ENCODE data around the gene EIF4G3.

Gene EIF4G3

DNA sequence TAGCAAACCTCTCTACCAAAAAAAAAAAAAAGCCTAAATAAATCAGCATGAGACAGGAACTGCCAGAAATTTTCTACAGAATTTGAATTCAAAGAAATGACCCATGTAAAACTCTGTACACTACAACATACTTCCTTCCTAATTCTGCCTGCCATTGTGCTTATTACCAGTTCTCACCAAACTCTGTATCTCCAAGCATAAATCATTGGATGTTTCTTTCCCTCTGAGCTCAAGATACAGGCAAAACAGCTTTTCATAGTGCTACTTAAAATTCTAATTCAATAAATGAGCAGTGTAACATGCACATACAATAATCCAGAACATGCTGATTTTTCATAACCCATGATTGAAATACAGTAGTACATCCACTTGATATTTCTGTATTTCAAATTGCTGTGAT, 87.0 kb downstream of the EIF4G3 start:
- Histone ChIP-seq H3K4me1 (ENCODE audit: insufficient read depth, low read length) (no peaks in the 10 kb centered on the region), H3K9me3 (ENCODE audit: low read length) (no peaks in the 10 kb centered on the region), H3K36me3 (ENCODE audit: insufficient read depth, low read length) (peaks cover 12% of the 10 kb centered on the region), H3K4me3 (ENCODE audit: low read length) (no peak overlapping the region), H2AFZ (ENCODE audit: low read depth, low read length) (no peak overlapping the region), H3K27me3 (ENCODE audit: insufficient read depth, low read length) (no peaks in the 10 kb centered on the region)

DNA sequence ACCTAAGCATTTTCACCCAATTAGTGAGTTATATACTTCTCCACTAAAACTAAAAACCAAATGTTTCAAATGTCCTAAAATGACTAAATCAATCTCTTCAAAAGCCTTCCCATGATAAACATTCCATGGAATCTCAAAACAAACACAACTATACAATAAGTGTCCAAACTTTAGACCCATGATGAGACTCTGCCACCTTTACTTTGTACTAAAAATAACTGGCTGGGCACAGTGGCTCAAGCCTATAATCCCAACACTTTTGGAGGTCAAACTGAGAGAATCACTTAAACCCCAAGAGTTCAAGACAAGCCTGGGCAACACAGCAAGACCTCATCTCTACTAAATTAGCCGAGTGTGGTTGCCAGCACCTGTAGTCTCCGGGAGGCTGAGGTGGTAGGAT, 87.4 kb downstream of the EIF4G3 start:
- peaks cover 12% of the 10 kb centered on the region for H3K36me3 ChIP-seq (ENCODE audit: insufficient read depth, low read length)
- H3K27me3 ChIP-seq (ENCODE audit: insufficient read depth, low read length): no peaks in the 10 kb centered on the region
- no peak overlapping the region for H2AFZ ChIP-seq (ENCODE audit: low read depth, low read length)
- H3K4me1 ChIP-seq (ENCODE audit: insufficient read depth, low read length): no peaks in the 10 kb centered on the region
- no peaks in the 10 kb centered on the region for H3K9me3 ChIP-seq (ENCODE audit: low read length)
- H3K4me3 ChIP-seq (ENCODE audit: low read length): no peak overlapping the region

GRCh38 chr1:21084111-21084810, 92.4 kb downstream of the EIF4G3 start:
- Histone ChIP-seq H3K9me3 (ENCODE audit: low read length) (peaks cover 3% of the 10 kb centered on the region), H3K4me3 (ENCODE audit: low read length) (no peak overlapping the region), H3K4me1 (ENCODE audit: insufficient read depth, low read length) (no peaks in the 10 kb centered on the region), H3K27me3 (ENCODE audit: insufficient read depth, low read length) (no peaks in the 10 kb centered on the region), H2AFZ (ENCODE audit: low read depth, low read length) (no peak overlapping the region), H3K36me3 (ENCODE audit: insufficient read depth, low read length) (peaks cover 19% of the 10 kb centered on the region)

GRCh38 chr1:21082073-21082472, 94.6 kb downstream of the EIF4G3 start:
- Histone ChIP-seq H3K36me3 (ENCODE audit: insufficient read depth, low read length) (peaks cover 12% of the 10 kb centered on the region), H3K27me3 (ENCODE audit: insufficient read depth, low read length) (no peaks in the 10 kb centered on the region), H3K4me1 (ENCODE audit: insufficient read depth, low read length) (no peaks in the 10 kb centered on the region), H2AFZ (ENCODE audit: low read depth, low read length) (no peak overlapping the region), H3K9me3 (ENCODE audit: low read length) (peaks cover 3% of the 10 kb centered on the region), H3K4me3 (ENCODE audit: low read length) (no peak overlapping the region)

DNA sequence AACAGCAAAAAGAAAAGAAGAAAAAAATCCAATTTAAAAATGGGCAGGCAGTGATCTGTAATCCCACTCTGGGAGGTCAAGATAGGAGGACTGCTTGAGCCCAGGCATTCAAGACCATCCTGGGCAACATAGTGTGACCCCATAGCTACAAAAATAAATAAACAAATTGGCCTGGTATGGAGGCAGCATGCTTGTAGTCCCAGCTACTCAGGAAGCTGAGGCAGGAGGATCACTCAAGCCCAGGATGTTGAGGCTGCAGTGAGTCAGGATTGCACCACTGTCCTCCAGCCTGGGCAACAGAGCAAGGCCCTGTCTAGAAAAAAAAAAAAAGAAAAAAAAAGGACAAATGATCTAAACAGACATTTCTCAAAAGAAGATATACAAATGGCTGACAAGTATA, 99.6 kb downstream of the EIF4G3 start:
- no peak overlapping the region for H3K4me3 ChIP-seq (ENCODE audit: low read length)
- H3K36me3 ChIP-seq (ENCODE audit: insufficient read depth, low read length): peaks cover 20% of the 10 kb centered on the region
- H3K27me3 ChIP-seq (ENCODE audit: insufficient read depth, low read length): no peaks in the 10 kb centered on the region
- no peak overlapping the region for H2AFZ ChIP-seq (ENCODE audit: low read depth, low read length)
- peaks cover under 1% of the 10 kb centered on the region for H3K9me3 ChIP-seq (ENCODE audit: low read length)
- H3K4me1 ChIP-seq (ENCODE audit: insufficient read depth, low read length): no peaks in the 10 kb centered on the region

GRCh38 chr1:21072721-21073120, 104.0 kb downstream of the EIF4G3 start:
- H3K27me3 ChIP-seq (ENCODE audit: insufficient read depth, low read length): no peaks in the 10 kb centered on the region
- no peak overlapping the region for H3K4me3 ChIP-seq (ENCODE audit: low read length)
- H2AFZ ChIP-seq (ENCODE audit: low read depth, low read length): no peak overlapping the region
- no peaks in the 10 kb centered on the region for H3K9me3 ChIP-seq (ENCODE audit: low read length)
- H3K4me1 ChIP-seq (ENCODE audit: insufficient read depth, low read length): peaks cover 10% of the 10 kb centered on the region
- H3K36me3 ChIP-seq (ENCODE audit: insufficient read depth, low read length): peaks cover 19% of the 10 kb centered on the region

- peaks cover 10% of the 10 kb centered on the region for H3K4me1 ChIP-seq (ENCODE audit: insufficient read depth, low read length)
- no peak overlapping the region for H3K4me3 ChIP-seq (ENCODE audit: low read length)
- H3K36me3 ChIP-seq (ENCODE audit: insufficient read depth, low read length): peaks cover 12% of the 10 kb centered on the region
- H3K27me3 ChIP-seq (ENCODE audit: insufficient read depth, low read length): no peaks in the 10 kb centered on the region
- H3K9me3 ChIP-seq (ENCODE audit: low read length): no peaks in the 10 kb centered on the region
- H2AFZ ChIP-seq (ENCODE audit: low read depth, low read length): no peak overlapping the region
These were observed 107.1 kb downstream of the EIF4G3 start for GRCh38 chr1:21069549-21069948.

- no peak overlapping the region for H2AFZ ChIP-seq (ENCODE audit: low read depth, low read length)
- peaks cover 10% of the 10 kb centered on the region for H3K4me1 ChIP-seq (ENCODE audit: insufficient read depth, low read length)
- no peaks in the 10 kb centered on the region for H3K27me3 ChIP-seq (ENCODE audit: insufficient read depth, low read length)
- peaks cover 12% of the 10 kb centered on the region for H3K36me3 ChIP-seq (ENCODE audit: insufficient read depth, low read length)
- no peaks in the 10 kb centered on the region for H3K9me3 ChIP-seq (ENCODE audit: low read length)
- no peak overlapping the region for H3K4me3 ChIP-seq (ENCODE audit: low read length)
These were observed 107.8 kb downstream of the EIF4G3 start for GRCh38 chr1:21068937-21069336.

- H3K9me3 ChIP-seq (ENCODE audit: low read length): no peaks in the 10 kb centered on the region
- peaks cover 10% of the 10 kb centered on the region for H3K4me1 ChIP-seq (ENCODE audit: insufficient read depth, low read length)
- no peak overlapping the region for H2AFZ ChIP-seq (ENCODE audit: low read depth, low read length)
- no peaks in the 10 kb centered on the region for H3K27me3 ChIP-seq (ENCODE audit: insufficient read depth, low read length)
- H3K4me3 ChIP-seq (ENCODE audit: low read length): no peak overlapping the region
- peaks cover 6% of the 10 kb centered on the region for H3K36me3 ChIP-seq (ENCODE audit: insufficient read depth, low read length)
These were observed 109.0 kb downstream of the EIF4G3 start for GRCh38 chr1:21067551-21068227.

DNA sequence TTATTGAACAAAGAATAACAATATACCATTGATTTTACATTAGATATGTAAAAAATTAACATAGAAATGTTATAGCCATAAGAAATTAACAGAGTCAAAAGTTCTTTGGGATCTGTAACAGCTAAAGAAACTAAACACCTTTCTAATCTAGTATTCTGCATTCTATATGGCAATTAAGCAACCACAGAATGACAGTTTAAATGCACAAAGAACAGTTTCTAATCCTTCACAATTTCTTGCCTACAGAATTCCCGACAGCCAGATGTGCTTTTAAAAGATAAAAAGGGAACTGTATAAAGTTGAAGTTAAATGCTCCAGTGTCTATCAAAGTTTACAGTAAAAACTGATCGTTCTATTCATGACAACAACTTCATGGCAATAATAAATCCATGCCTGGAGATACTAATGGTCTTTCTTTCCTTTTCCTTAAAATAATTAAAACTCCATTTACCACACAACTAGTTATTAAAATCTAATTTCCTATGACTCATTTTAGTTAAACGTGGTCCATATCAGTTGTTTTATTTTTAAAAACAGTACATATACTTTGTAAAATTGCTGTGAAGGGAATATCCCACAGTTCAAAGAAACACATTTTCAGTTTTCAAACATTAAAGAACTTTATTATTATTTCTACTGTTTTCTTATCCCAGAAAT, 110.2 kb downstream of the EIF4G3 start:
- no peaks in the 10 kb centered on the region for H3K27me3 ChIP-seq (ENCODE audit: insufficient read depth, low read length)
- no peaks in the 10 kb centered on the region for H3K9me3 ChIP-seq (ENCODE audit: low read length)
- H3K36me3 ChIP-seq (ENCODE audit: insufficient read depth, low read length): peaks cover 5% of the 10 kb centered on the region
- no peak overlapping the region for H2AFZ ChIP-seq (ENCODE audit: low read depth, low read length)
- H3K4me3 ChIP-seq (ENCODE audit: low read length): no peak overlapping the region
- H3K4me1 ChIP-seq (ENCODE audit: insufficient read depth, low read length): peaks cover 10% of the 10 kb centered on the region

- H2AFZ ChIP-seq (ENCODE audit: low read depth, low read length): no peak overlapping the region
- peaks cover 10% of the 10 kb centered on the region for H3K4me1 ChIP-seq (ENCODE audit: insufficient read depth, low read length)
- H3K9me3 ChIP-seq (ENCODE audit: low read length): no peaks in the 10 kb centered on the region
- no peaks in the 10 kb centered on the region for H3K27me3 ChIP-seq (ENCODE audit: insufficient read depth, low read length)
- no peak overlapping the region for H3K4me3 ChIP-seq (ENCODE audit: low read length)
- peaks cover 2% of the 10 kb centered on the region for H3K36me3 ChIP-seq (ENCODE audit: insufficient read depth, low read length)
These were observed 110.8 kb downstream of the EIF4G3 start for GRCh38 chr1:21065851-21066250.

DNA sequence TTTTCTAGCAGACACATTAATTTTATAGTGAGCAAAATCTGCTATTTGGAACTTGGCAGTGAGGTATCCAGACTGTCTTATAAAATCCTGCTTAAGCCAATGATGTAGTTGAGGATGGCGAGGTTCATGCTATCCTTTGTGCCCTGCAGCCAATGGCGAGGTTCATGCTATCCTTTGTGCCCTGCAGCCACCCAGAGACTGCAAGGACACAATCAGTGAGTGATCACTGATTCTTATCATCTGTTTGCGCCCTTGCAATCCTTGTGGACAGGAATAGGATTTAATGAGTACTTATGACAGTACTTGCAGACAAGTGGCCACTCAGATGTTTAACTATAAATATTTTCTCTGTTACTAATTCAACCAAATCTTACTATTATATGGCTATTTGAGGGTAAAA, 112.6 kb downstream of the EIF4G3 start:
- H3K9me3 ChIP-seq (ENCODE audit: low read length): no peaks in the 10 kb centered on the region
- H3K4me3 ChIP-seq (ENCODE audit: low read length): no peak overlapping the region
- no peaks in the 10 kb centered on the region for H3K27me3 ChIP-seq (ENCODE audit: insufficient read depth, low read length)
- H2AFZ ChIP-seq (ENCODE audit: low read depth, low read length): no peak overlapping the region
- peaks cover 2% of the 10 kb centered on the region for H3K36me3 ChIP-seq (ENCODE audit: insufficient read depth, low read length)
- H3K4me1 ChIP-seq (ENCODE audit: insufficient read depth, low read length): no peaks in the 10 kb centered on the region

- Histone ChIP-seq H3K4me1 (ENCODE audit: insufficient read depth, low read length) (no peaks in the 10 kb centered on the region), H3K27me3 (ENCODE audit: insufficient read depth, low read length) (no peaks in the 10 kb centered on the region), H3K4me3 (ENCODE audit: low read length) (no peak overlapping the region), H3K9me3 (ENCODE audit: low read length) (no peaks in the 10 kb centered on the region), H2AFZ (ENCODE audit: low read depth, low read length) (no peak overlapping the region), H3K36me3 (ENCODE audit: insufficient read depth, low read length) (peaks cover 2% of the 10 kb centered on the region)
These were observed 116.2 kb downstream of the EIF4G3 start for GRCh38 chr1:21060523-21060922.

Measured in neuron (in vitro differentiated cells).